CD14-positive monocyte (primary cell): ENCODE results near the gene ARMH1. TPM values are rescaled to one million over a fixed set of nuclear protein-coding genes. Genes with fewer than 3 reads are reported as not detected.

Experiments
- DNase-seq, 3 donors: peaks; one replicate each; pipeline ENCODE4 v3.0.0-alpha.2; 2011 to 2022
- H2AFZ ChIP-seq: 2 replicates; pipeline ENCODE4 v1.6.0; 2012; ENCODE audit warnings: mild to moderate bottlenecking, low read depth, low read length, inconsistent platforms; ENCODE audit not compliant: insufficient read depth, poor library complexity, severe bottlenecking
- H3K27ac ChIP-seq, 2 donors: 1 replicate in 1 of 2; 2 replicates in 1 of 2; pipeline ENCODE4 v1.5.1; 2012 to 2013; ENCODE audit warnings: low read length in 2 of 2, control low read depth in 1 of 2, inconsistent platforms in 1 of 2, low read depth in 1 of 2, mild to moderate bottlenecking in 1 of 2
- H3K27me3 ChIP-seq, 2 donors: one replicate each; pipeline versions ENCODE4 v1.6.0 to v1.6.1; 2011 to 2013; ENCODE audit warnings: low read length in 2 of 2; ENCODE audit not compliant: control insufficient read depth in 2 of 2, insufficient read depth in 2 of 2
- H3K36me3 ChIP-seq, 2 donors: replicated peaks in 1 of 2; 1 replicate in 1 of 2; 2 replicates in 1 of 2; pipeline versions ENCODE4 v1.5.1 to v1.6.1; 2012 to 2013; ENCODE audit warnings: low read length in 2 of 2, control low read depth in 1 of 2, inconsistent platforms in 1 of 2, mild to moderate bottlenecking in 1 of 2; ENCODE audit not compliant: insufficient read depth in 2 of 2, control insufficient read depth in 1 of 2
- H3K4me1 ChIP-seq, 2 donors: 1 replicate in 1 of 2; 2 replicates in 1 of 2; pipeline versions ENCODE4 v1.5.1 to v1.6.1; 2012 to 2013; ENCODE audit warnings: low read length in 2 of 2, control low read depth in 1 of 2, inconsistent platforms in 1 of 2, mild to moderate bottlenecking in 1 of 2, moderate library complexity in 1 of 2; ENCODE audit not compliant: insufficient read depth in 2 of 2, control insufficient read depth in 1 of 2
- H3K4me2 ChIP-seq: replicated peaks from 2 replicates; pipeline ENCODE3; 2012; ENCODE audit warnings: low read length, moderate library complexity, mild to moderate bottlenecking; ENCODE audit not compliant: poor library complexity, severe bottlenecking; ENCODE audit errors: extremely low read depth
- H3K4me3 ChIP-seq, 3 experiments: fragments of 200-600 bp in 1 of 3; sonication (generic) in 1 of 3; replicated peaks in 1 of 3; 1 replicate in 2 of 3; 2 replicates in 1 of 3; pipeline ENCODE4 v1.5.1; 2011 to 2013; ENCODE audit warnings: low read length in 3 of 3, mild to moderate bottlenecking in 3 of 3, control low read depth in 2 of 3, low read depth in 2 of 3, inconsistent platforms in 1 of 3, moderate library complexity in 1 of 3
- H3K79me2 ChIP-seq: 2 replicates; pipeline ENCODE4 v1.6.0; 2012; ENCODE audit warnings: mild to moderate bottlenecking, control low read depth, inconsistent platforms, low read length, moderate library complexity; ENCODE audit not compliant: insufficient read depth
- H3K9ac ChIP-seq: 2 replicates; pipeline ENCODE4 v1.6.0; 2017; ENCODE audit warnings: low read length, mild to moderate bottlenecking; ENCODE audit not compliant: insufficient read depth, poor library complexity, severe bottlenecking
- H3K9me3 ChIP-seq, 2 donors: replicated peaks in 1 of 2; 1 replicate in 1 of 2; 2 replicates in 1 of 2; pipeline versions ENCODE4 v1.5.1 to v1.6.1; 2012 to 2013; ENCODE audit warnings: low read length in 2 of 2, control low read depth in 1 of 2; ENCODE audit not compliant: control insufficient read depth in 1 of 2, insufficient read depth in 1 of 2
- H4K20me1 ChIP-seq: 2 replicates; pipeline ENCODE4 v1.6.0; 2012; ENCODE audit warnings: mild to moderate bottlenecking, low read length, control low read depth, moderate library complexity; ENCODE audit not compliant: insufficient read depth
- H3K27ac Mint-ChIP-seq, 7 donors: one replicate each; pipeline ENCODE4 v1.8.0; 2020; ENCODE audit warnings: mild to moderate bottlenecking in 7 of 7, mixed read lengths in 7 of 7, moderate library complexity in 6 of 7, inconsistent platforms in 2 of 7
- H3K27me3 Mint-ChIP-seq, 3 donors: one replicate each; pipeline ENCODE4 v1.8.0; 2021 to 2022; ENCODE audit warnings: low read depth in 3 of 3, mild to moderate bottlenecking in 3 of 3, mixed read lengths in 3 of 3, moderate library complexity in 3 of 3, inconsistent platforms in 1 of 3
- H3K36me3 Mint-ChIP-seq, 2 donors: one replicate each; pipeline ENCODE4 v1.8.0; 2020; ENCODE audit warnings: mixed read lengths in 2 of 2, inconsistent platforms in 1 of 2, mild to moderate bottlenecking in 1 of 2
- H3K4me1 Mint-ChIP-seq: one replicate; pipeline ENCODE4 v1.8.0; 2020; ENCODE audit warnings: mild to moderate bottlenecking, mixed read lengths
- H3K4me3 Mint-ChIP-seq, 2 donors: one replicate each; pipeline ENCODE4 v1.8.0; 2020; ENCODE audit warnings: mild to moderate bottlenecking in 2 of 2, mixed read lengths in 2 of 2, moderate library complexity in 1 of 2
- H3K9me3 Mint-ChIP-seq, 7 donors: one replicate each; pipeline ENCODE4 v1.8.0; 2020 to 2022; ENCODE audit warnings: mixed read lengths in 7 of 7, mild to moderate bottlenecking in 6 of 7, moderate library complexity in 6 of 7, inconsistent platforms in 2 of 7
- CTCF ChIP-seq: fragments of 200-600 bp; IDR thresholded peaks from one replicate; pipeline ENCODE4 v1.8.0; 2022; ENCODE audit warnings: antibody characterized with exemption, mild to moderate bottlenecking
- WGBS: methylation state at CpG from one replicate; pipeline ENCODE4 v1.1.5; 2013; ENCODE audit warnings: missing lambda C conversion rate; ENCODE audit not compliant: insufficient coverage; 5-methylcytosine and 5-hydroxymethylcytosine counted together
- intact Hi-C, 2 donors: fragments of 100-400 bp; cut with micrococcal nuclease; formaldehyde crosslinking; loops; one replicate each; pipeline versions ENCODE4 v1.15.0 to v1.15.1; 2023
- polyA plus RNA-seq, 3 donors: library from polyadenylated mRNA; depleted of rRNA in 1 of 3; unstranded in 2 of 3; stranded (reverse) in 1 of 3; fragments of 300-500 nt in 2 of 3; fragments of >200 nt in 1 of 3; fragmentation: Illumina TruSeq in 2 of 3; gene quantifications; 1 replicate in 2 of 3; 2 replicates in 1 of 3; pipeline ENCODE4 v1.2.3, GENCODE V29; 2012 to 2021

ARMH1 gene
- polyA plus RNA-seq, 3 donors: 14.7 to 209 (median 15.8) TPM

- Histone ChIP-seq H3K4me1 (peaks cover 20 to 25% of the 10 kb centered on the region in 2 donors), H3K4me3 (peak within 1 kb of the TSS; percentile 73 to 93 (median 93)), H3K27me3 (no peaks in the 10 kb centered on the region), H4K20me1 (no peaks in the 10 kb centered on the region), H3K79me2 (peaks cover 44% of the 10 kb centered on the region), H3K4me2 (peak within 1 kb of the TSS; percentile 98), H3K9ac (peak within 1 kb of the TSS; percentile 72), H3K9me3 (no peaks in the 10 kb centered on the region), H3K36me3 (peaks cover 4 to 23% of the 10 kb centered on the region in 2 donors), H2AFZ (peak within 1 kb of the TSS; percentile 90), H3K27ac (peak within 1 kb of the TSS; percentile 71 to 95)
- 0% methylated on average over 51 of the region's 57 CpGs for WGBS
- H3K27me3 Mint-ChIP-seq: peaks cover 0 to 5% (median 0%) of the 10 kb centered on the region in 3 donors
- peak; percentile 96 to 98 (median 96) for DNase-seq
- peaks cover 0 to 2% (median 0%) of the 10 kb centered on the region in 7 donors for H3K9me3 Mint-ChIP-seq
- peaks cover 30% of the 10 kb centered on the region for H3K4me1 Mint-ChIP-seq
- no peak for TF ChIP-seq CTCF
- intact Hi-C loops: loop anchor here in 1 of 2 donors (5.0 kb wide), 1 partner anchor 38 kb away; the partner anchor contains the start of gene RPS8
- peak within 1 kb of the TSS; percentile 95 to 96 for H3K4me3 Mint-ChIP-seq
- peaks cover 13 to 29% of the 10 kb centered on the region in 2 donors for H3K36me3 Mint-ChIP-seq
- H3K27ac Mint-ChIP-seq: peak within 1 kb of the TSS; percentile 95 to 98 (median 96)
Measured at GRCh38 chr1:44739307-44740178, 65.0 kb downstream of the ARMH1 start, which contains the start of gene KIF2C. Gene KIF2C, plus strand, starts transcription at chr1:44739837. Its CDS starts 96 bp downstream, at chr1:44739933.

- Histone ChIP-seq H2AFZ (peak overlapping the region; percentile 90), H3K9me3 (no peaks in the 10 kb centered on the region), H3K79me2 (peaks cover 49% of the 10 kb centered on the region), H3K36me3 (peaks cover 4 to 24% of the 10 kb centered on the region in 2 donors), H3K27me3 (no peaks in the 10 kb centered on the region), H3K4me1 (peaks cover 15 to 21% of the 10 kb centered on the region in 2 donors), H4K20me1 (no peaks in the 10 kb centered on the region), H3K27ac (peak overlapping the region in 1 of 2 donors; percentile 95), H3K4me2 (peak overlapping the region; percentile 98), H3K4me3 (peak overlapping the region; percentile 51 to 93 (median 73)), H3K9ac (no peak overlapping the region)
- Mint-ChIP-seq H3K36me3 (peaks cover 15 to 35% of the 10 kb centered on the region in 2 donors), H3K27me3 (peaks cover 0 to 5% (median 0%) of the 10 kb centered on the region in 3 donors), H3K4me3 (peak overlapping the region; percentile 95 to 96), H3K9me3 (peaks cover 0 to 2% (median 0%) of the 10 kb centered on the region in 7 donors), H3K27ac (peak overlapping the region in 5 of 7 donors; percentile 59 to 98 (median 95)), H3K4me1 (peaks cover 23% of the 10 kb centered on the region)
- intact Hi-C loops: loop anchor here in 1 of 2 donors (5.0 kb wide), 1 partner anchor 37 kb away; the partner anchor contains the start of gene RPS8
- no peak for DNase-seq
- 4% methylated on average over 13 of the region's 14 CpGs for WGBS
- no peak for TF ChIP-seq CTCF
Measured at GRCh38 chr1:44740179-44740617, 65.7 kb downstream of the ARMH1 start.
